Loucy (cell line): ENCODE data around the gene PLPP3.

Source experiments
- EZH2phosphoT487 ChIP-seq: fragments of 200-600 bp; IDR thresholded peaks from 2 replicates; pipeline ENCODE4 v1.6.1; 2018; ENCODE audit warnings: antibody characterized with exemption, mild to moderate bottlenecking, moderate library complexity, borderline replicate concordance
- TF ChIP-seq, protein P1 (sequence below): fragments of 200-600 bp; sonication (generic); conservative IDR thresholded peaks from 2 replicates; pipeline ENCODE4 v1.5.1; 2014; ENCODE audit warnings: mild to moderate bottlenecking, antibody characterized with exemption, low read length

DNA sequence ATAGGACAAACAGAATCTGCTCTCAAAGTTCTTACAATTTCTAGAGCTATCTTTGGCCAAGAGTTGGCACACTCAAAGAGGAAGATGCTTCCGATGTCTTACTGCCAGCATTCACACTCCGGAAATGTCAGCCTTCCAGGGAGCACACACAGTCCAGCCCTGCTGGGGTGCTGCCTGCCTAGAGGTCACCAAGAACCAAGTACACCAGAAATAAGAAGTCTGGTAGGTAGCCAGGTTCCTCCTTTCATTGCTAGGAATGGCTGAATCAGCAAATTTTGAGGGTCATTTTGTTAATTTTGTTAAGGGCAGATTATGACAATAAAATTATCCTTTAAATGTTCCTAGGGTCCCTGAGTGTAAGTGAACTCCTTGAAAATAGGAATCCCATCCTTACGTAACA, 77.5 kb downstream of the PLPP3 start:
- TF ChIP-seq, protein P1, sequence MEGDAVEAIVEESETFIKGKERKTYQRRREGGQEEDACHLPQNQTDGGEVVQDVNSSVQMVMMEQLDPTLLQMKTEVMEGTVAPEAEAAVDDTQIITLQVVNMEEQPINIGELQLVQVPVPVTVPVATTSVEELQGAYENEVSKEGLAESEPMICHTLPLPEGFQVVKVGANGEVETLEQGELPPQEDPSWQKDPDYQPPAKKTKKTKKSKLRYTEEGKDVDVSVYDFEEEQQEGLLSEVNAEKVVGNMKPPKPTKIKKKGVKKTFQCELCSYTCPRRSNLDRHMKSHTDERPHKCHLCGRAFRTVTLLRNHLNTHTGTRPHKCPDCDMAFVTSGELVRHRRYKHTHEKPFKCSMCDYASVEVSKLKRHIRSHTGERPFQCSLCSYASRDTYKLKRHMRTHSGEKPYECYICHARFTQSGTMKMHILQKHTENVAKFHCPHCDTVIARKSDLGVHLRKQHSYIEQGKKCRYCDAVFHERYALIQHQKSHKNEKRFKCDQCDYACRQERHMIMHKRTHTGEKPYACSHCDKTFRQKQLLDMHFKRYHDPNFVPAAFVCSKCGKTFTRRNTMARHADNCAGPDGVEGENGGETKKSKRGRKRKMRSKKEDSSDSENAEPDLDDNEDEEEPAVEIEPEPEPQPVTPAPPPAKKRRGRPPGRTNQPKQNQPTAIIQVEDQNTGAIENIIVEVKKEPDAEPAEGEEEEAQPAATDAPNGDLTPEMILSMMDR: no peak
- no peak for TF ChIP-seq EZH2phosphoT487
